ENCODE results near the gene HNRNPA2B1.

DNA sequence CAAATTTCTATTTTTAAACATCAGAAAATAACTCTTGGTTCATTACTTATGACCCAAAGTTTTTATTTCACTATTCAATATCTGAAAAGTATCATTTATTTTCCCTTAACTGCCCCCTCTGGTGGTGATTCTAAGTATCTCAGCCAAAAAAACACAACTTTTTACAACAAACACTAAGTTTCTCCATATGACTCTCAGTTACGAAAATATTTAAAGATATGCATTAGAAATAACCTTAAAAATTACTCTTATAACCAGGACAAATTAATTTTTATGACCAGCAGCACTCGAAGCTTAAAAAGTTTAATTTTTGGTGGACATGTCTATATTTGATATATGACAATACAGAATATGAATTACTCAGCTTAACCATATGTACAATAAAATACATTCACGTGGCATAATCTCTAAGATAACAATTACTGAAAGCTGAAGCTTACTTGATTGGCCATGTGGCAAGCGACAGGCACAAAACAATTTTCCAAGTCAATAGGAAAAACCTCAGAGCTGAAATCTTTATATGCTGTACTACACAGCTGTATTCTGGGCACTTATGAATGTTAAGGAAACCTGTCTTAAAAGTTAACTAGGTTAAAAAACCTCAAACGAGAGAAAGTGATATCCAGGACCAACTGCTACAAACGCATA, 2.3 kb downstream of the HNRNPA2B1 start:
- no peak for TF ChIP-seq GABPA (IDR thresholded peaks at IDR 0.05; ENCODE audit: borderline replicate concordance, insufficient read depth, low read length)
- TF ChIP-seq, protein P1, sequence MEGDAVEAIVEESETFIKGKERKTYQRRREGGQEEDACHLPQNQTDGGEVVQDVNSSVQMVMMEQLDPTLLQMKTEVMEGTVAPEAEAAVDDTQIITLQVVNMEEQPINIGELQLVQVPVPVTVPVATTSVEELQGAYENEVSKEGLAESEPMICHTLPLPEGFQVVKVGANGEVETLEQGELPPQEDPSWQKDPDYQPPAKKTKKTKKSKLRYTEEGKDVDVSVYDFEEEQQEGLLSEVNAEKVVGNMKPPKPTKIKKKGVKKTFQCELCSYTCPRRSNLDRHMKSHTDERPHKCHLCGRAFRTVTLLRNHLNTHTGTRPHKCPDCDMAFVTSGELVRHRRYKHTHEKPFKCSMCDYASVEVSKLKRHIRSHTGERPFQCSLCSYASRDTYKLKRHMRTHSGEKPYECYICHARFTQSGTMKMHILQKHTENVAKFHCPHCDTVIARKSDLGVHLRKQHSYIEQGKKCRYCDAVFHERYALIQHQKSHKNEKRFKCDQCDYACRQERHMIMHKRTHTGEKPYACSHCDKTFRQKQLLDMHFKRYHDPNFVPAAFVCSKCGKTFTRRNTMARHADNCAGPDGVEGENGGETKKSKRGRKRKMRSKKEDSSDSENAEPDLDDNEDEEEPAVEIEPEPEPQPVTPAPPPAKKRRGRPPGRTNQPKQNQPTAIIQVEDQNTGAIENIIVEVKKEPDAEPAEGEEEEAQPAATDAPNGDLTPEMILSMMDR (IDR thresholded peaks at IDR 0.05; ENCODE audit: control extremely low read depth in 1 of 3, insufficient read depth in 1 of 3, low read depth in 1 of 3, low read length in 3 of 3) = peak in 2 of 3 experiments; percentile 14 to 39; a peak in 2 of 4 replicates
- TF ChIP-seq SP1 (IDR thresholded peaks at IDR 0.05; ENCODE audit: low read depth, low read length) = no peak
- TF ChIP-seq ATF3 (IDR thresholded peaks at IDR 0.05; ENCODE audit: insufficient read depth, low read depth, low read length) = no peak
- TF ChIP-seq RBBP5 (IDR thresholded peaks at IDR 0.05; ENCODE audit: borderline replicate concordance, low read depth, low read length) = no peak
- TF ChIP-seq HDAC2 (IDR thresholded peaks at IDR 0.05; ENCODE audit: borderline replicate concordance in 1 of 2, low read depth in 2 of 2, low read length in 2 of 2) = no peak
- TF ChIP-seq RFX5 (IDR thresholded peaks at IDR 0.05; ENCODE audit: borderline replicate concordance, low read depth, low read length) = no peak
- TF ChIP-seq HDAC6 (IDR thresholded peaks at IDR 0.05; ENCODE audit: low read depth, low read length) = no peak
- TF ChIP-seq JUND (IDR thresholded peaks at IDR 0.05; ENCODE audit: low read length) = no peak
- TF ChIP-seq SUZ12 (IDR thresholded peaks at IDR 0.05; ENCODE audit: low read length) = no peak
- 0 out of 2 replicates have a peak, but pooled peaks have one; percentile 34 for TF ChIP-seq CHD1 (IDR thresholded peaks at IDR 0.05; ENCODE audit: low read depth, low read length)
- TF ChIP-seq BRCA1 (IDR thresholded peaks at IDR 0.05; ENCODE audit: low read depth, low read length) = no peak

Measured in H1 (cell line).